HG03280 (cell line): ENCODE data around the gene PTPRJ.

ENCODE experiments used
- ATAC-seq: cut with Tn5 transposase; IDR thresholded peaks from one replicate; pipeline ENCODE4 v1.9.1; 2021; ENCODE audit warnings: mild to moderate bottlenecking, moderate library complexity; ENCODE audit not compliant: unreplicated experiment

Gene PTPRJ

DNA sequence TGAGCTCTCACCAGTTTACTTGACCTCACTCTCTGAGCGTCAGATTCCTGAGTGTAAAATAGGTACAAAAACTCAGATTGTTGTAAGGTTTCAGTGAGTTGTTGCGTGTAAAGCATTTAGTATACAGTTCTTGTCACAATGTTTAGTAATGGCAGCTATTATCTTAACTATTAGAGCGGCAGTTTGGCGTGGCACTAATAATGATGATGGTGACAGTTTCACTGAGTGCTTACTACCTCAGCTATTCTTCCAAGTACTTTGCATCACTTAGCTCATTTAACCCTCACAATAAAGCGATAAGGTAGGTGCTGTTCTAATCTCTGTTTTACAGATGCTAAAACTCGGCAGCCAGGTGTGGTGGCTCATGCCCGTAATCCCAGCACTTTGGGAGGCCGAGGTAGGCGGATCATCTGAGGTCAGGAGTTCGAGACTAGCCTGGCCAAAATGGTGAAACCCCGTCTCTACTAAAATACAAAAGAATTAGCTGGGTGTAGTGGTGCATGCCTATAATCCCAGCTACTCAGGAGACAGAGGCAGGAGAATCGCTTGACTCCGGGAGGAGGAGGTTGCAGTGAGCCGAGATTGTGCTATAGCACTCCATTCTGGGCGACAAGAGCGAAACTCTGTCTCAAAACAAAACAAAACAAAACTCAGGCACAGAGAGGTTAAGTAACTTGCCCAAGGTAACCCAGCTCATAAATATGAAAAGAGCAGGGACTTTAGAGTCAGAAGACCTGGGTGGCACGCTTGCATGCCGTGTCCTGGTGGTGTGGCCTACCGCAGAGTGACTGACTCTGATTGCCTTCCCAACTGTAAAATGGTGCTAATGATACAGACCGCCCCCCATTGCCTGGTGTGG lies 76.2 kb downstream of the PTPRJ start:
- no peak for ATAC-seq

- no peak for ATAC-seq
Measured at GRCh38 chr11:48058064-48058463, 77.7 kb downstream of the PTPRJ start.

DNA sequence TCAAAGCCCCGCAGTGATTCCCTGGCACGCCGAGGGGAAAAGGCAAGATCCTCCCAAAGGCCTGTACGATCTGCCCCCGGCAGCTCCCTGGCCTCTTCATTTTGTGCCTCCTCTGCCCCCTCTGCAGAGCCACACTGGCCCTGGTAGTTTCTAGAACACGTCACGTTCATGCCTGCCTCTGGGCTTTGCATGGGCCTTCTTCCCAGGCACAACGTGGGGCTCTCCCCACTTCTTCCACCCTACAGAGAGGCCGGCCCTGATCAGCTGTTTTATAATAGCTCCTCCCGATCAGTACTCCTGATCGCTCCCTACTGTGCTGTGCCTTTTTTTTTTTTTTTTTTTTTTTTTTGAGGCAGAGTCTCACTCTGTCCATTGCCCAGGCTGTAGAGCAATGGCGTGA lies 78.4 kb downstream of the PTPRJ start:
- no peak for ATAC-seq

DNA sequence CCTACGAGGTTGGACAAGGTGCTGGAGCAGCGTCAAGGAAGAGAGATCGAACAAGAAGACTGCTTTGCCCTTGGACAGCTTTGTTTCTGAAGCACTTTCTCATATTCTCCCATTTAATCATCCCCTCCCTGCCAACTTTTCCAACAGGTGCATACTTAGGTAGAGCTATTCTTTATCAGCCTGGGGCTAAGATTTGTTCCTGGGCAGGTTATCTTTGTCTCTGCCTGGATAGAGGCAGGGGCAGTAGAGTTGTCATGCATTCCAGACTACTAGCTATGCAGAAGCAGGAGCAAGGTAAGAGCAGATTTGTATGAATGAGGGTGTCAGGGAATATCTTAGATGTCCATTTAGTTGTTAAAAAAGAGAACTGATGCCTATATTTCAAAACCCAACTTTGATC lies 82.3 kb downstream of the PTPRJ start:
- no peak for ATAC-seq

DNA sequence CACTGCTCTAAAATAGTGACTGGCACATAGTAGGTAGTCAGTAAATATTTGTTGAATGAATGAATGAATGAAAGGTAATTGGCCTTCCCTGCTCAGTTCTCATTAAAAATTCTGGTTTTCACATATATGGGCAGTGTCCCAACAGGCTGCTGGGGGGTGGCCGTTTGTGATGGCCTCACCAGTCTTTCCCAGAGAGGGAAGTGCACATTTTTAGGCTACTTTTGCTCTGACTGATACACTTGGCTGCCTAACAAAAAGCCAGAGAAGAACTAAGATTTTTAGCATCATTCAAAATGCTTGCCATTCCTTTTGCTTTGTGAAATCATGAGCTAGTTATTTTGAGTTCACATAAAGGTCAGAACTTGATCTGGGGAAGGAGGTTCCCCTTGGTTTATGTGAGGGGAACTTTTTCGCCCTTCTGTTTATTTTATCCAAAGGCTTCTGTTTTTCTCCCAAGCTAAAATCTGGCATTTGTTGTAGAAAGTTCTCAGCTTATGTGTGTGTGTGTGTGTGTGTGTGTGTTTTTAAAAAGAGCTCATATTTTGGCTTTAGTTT lies 83.1 kb downstream of the PTPRJ start:
- no peak for ATAC-seq

GRCh38 chr11:48064306-48064705 lies 83.9 kb downstream of the PTPRJ start:
- ATAC-seq = no peak

DNA sequence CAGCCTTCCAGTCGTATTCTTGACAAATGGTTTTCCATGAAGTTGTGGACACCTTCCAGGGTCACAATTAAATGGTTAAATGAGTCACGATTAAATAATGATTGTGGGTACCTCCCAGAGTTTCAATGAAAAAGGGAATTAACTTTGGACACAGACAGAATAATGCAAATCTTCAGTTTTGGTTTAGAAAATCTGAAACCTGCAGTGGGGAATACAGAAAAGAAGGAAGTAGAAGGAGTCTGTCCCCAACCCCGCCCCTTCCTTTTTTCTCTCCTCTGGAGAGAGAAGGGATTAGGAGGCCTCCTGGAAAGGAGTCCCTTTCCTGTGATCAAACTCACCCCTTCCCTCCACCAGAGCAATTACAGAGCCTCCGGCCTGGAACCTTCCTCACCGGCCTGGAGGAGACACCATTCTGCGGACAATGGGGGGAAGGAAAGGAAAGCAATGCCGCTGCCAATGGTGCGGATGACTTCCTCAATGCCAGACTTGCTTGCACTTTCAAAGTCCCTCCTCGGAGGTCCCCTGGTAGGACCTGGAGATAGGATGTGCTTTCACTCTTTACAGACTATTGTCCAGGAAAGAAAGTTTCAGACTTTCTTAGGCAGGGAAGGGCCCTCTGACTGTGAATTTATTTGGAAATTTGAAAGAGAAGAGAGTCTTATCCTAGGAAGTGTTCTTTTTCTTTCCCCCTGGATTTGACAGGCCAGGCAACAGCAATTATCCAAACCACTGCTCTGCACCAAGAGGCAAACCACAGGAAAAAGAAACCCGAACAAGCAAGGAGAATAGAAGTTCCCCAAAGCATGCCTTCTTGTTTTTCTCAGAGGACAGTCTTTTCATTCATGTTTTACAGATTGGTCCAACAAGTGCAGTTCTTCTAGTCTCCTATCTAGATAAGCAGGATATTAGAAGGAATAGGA lies 86.8 kb downstream of the PTPRJ start:
- no peak for ATAC-seq

- ATAC-seq = no peak
Measured at GRCh38 chr11:48073031-48073861, 92.9 kb downstream of the PTPRJ start.

- ATAC-seq = no peak
Measured at GRCh38 chr11:48074425-48075181, 94.2 kb downstream of the PTPRJ start.

DNA sequence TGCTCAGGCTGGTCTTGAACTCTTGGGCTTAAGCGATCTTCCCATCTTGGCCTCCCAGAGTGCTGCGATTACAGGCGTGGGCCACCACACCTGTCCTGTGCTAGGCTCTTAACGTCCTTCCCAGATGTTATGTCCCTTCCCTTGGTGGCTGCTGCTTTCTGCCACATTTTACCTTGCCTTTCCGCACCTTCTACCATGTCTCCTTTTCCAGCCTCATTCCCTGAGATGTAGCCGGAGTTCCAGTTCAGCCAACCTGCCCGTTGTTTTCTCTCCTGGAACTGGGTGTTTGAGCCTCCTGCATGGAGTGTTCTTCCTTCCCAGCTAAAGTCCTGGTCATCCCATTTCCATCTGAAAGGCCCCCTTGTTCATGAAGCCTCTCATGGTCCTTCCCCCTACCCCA lies 95.3 kb downstream of the PTPRJ start:
- ATAC-seq = no peak

DNA sequence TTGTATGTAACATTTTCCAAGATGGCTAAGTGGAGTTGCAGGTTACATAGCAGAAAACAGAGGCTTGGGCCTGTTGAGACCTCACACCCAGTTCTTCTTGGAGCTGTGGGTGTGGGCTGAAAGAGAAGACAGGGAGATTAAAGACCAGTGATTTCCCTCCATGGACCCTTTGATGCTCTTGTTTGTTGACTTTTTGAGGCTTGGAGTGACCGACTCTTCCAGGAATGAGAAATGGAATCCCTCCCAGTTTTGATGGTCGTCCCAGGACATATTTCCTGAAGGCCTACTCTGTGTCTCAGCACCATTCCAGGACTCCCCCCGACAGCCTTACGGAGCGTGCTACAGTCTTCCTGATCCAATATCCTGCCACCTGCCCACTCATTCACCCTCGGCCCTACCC lies 96.9 kb downstream of the PTPRJ start:
- no peak for ATAC-seq

DNA sequence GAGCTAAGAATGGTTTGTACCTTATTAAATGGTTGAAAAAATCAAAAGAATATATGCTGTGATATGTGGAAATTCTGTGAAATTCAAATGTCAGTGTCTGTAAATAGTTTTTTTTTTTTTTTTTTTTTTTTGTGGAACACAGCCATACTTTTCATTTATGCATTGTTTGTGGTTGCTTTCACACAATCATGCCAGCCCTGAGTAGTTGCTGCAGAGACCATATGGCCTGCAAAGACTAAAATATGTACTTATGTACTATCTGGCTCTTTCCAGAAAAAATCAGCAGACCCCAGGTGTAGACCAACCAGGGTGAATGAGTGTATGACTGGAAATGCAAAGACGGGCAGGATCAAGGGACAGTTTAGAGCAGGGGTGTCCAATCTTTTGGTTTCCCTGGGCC lies 98.3 kb downstream of the PTPRJ start:
- ATAC-seq = no peak

DNA sequence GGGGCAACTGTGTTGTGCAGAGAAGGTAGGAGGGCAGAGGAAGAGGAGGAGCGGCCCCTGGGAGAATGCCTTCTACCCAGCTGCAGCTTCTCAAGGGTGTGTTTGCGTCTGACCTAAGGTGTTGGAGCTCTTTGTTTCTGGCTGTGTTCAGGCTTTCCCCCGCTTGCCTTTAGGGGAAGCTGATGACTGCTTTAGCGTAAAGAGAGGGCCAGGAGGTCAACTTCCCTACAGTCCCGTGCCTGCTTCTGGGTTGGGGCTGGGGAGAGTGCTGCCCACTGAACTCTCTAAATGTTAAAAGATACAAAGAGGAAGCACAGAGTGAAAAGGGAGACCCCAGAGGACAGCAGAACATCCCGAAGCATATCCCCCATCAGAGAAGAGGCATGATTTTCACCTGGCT lies 99.2 kb downstream of the PTPRJ start:
- ATAC-seq = no peak

DNA sequence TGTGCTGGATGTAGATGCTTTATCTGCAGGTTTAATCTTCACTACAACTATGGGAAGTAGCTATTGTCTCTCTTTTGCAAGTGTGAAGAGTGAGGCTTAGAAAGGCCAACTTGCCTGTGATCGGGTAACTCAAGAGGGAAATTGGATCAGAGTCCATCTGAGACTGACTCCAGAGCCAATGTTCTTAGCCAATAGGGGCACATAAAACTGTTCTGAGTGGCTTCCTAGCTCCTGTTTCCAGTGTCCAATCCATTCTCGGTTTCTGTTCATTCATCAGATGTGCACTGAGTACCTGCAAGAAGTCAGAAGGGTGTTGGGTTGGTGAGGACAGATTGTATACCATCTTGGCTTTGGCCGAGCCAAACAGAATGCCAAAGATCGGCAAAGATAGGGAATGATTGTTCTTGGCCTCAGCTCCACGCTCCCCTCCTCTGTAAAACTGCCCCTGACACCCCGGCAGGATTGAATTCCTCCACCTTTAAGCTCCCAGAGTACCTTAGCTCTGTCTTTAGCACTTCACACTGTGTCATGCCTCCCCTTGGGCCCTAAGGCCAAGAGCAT lies 100.0 kb downstream of the PTPRJ start:
- ATAC-seq = no peak

GRCh38 chr11:48081151-48082010 lies 101.0 kb downstream of the PTPRJ start:
- ATAC-seq = no peak

DNA sequence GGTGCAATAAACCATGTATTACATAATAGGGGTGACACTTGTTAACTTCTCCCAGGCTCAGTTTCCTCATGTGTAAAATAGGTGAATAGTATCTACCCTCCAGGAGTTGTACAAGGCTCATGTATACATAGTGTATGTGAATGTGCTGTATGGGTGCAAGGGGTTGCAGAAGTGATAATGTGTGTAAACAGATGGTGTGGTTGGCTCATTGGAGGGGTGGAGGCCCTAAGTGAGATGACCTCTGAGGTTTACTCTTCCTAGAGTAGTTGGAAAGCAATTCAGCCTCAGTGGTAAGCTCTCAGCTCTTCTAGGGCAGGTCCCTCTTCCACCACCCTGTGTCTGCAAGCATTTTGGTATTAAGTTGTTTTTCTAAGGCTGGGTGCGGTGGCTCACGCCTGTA lies 102.4 kb downstream of the PTPRJ start:
- no peak for ATAC-seq

DNA sequence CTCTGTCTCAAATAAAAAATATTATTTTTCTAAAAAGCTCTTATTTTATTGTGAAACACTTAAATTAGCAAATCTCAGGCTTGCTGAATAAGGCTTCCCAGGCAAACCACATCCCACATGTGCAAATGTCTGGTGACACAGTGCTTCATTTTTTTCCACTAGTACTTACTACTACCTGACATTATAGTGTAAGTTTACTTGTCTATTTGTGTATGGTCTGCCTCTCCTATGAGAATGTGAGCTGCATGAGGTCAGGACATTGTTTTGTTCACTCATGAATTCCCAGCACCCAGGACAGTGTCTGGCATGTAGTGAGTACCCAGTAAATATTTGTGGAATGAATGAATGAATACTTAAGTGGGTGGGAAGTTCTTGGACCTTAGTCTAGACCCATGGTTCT lies 103.1 kb downstream of the PTPRJ start:
- no peak for ATAC-seq

DNA sequence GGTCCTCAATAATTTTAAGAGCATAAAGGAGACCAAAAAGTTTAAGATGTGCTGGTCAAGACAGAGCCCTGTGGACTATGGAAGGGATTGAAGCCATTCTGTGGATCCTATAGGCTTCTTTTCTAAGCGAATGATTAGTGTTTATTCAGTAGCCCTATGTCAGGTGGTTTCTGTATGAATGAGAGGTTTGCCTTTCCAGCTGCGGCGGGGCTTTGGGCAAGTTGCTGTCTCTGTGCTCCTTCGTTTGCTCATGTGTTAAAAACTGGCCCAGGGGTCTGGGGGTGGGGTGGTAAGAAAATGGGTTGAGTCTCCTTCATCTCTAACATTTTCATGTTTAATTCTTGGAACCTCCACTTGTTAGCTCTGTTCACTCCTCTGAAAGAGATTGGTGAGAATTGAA lies 105.3 kb downstream of the PTPRJ start:
- no peak for ATAC-seq

- no peak for ATAC-seq
Measured at GRCh38 chr11:48087422-48087821, 107.1 kb downstream of the PTPRJ start.
